GM19023 (cell line): ENCODE measurements around the gene PITRM1.

ENCODE experiments used
- ATAC-seq: cut with Tn5 transposase; IDR thresholded peaks from one replicate; pipeline ENCODE4 v1.9.1; 2021; ENCODE audit warnings: mild to moderate bottlenecking, moderate library complexity; ENCODE audit not compliant: unreplicated experiment

The PITRM1 gene

DNA sequence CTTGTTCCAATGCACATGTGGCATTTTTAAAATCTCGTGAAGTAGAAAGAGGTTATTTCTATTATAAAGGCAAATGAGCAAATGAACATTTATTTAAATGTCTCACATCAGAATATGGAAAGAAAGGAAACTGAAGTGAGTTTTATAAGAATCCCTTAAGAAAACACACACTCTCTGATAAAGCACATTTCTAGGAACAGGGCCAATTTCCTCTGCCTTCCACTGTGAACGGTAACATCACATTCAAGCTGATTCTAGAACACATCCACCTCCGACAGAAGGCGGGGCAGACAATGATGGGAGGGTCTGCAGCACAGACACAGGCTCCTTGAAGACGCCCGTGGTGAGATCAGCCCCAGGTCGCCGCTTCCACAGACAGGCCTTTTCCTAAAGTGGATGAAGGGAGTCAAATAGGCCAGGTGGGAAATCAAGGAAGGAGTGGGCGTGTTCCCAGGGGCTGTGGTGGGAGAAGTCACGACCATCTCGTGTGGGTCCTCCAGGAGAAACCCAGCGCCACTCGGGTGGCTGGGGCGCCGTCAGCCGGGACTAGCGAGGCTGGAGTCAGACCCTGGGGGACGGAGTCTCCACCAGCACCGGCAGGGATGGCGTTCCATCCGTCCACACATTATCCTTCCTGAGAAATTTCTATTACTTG, 31.1 kb downstream of the PITRM1 start:
- ATAC-seq: no peak

DNA sequence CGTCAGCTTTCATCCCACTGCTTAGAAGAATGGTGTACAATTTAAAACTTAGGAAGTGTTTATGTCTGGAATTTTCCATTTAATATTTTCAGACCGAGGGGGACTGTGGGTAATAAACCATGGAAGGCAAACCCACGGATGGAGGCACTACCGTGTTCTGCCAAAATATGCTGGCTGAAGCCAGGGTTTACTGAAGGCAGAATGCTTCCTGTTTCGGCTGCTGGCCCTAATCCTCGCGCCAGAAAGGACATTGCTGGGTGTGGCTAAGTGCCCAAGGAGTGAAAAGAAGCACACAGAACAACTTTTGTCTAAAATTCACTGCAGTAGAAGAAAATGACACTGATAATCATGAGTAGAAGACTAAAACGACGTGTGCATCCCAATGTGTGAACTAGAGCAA, 32.3 kb downstream of the PITRM1 start:
- no peak for ATAC-seq

DNA sequence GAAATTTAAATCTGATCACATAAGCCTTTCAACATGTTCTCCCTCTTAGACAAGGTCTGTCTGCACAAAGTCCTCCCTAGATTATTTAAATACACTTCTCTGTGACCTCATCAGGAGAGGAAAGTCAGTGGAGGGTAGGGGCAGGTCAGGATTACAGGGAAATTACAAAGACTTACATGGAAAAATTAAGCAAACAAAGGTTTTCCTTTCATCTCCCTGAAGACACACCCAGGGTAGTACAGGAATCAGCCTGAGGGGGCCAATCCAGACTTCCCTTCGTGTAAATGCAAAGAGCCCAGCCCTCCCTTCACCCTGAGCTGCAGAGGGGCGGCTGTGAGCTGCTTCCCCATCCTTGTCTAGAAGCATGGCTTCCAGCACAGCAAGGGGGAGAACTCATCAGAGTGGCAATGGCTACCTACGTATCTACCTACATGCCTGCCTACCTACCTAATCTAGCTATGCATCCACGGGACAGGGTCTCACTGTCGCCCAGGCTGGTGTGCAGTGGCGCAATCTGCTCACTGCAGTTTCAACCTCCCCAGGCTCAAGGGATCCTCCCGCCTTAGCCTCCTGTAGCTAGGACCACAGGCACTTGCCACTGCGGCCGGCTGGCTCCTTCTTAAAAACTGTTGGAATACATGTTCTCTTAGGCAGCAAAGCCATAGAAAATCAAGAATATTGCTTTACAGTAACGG, 33.2 kb downstream of the PITRM1 start:
- ATAC-seq: no peak

- ATAC-seq: no peak
These were observed 34.4 kb downstream of the PITRM1 start for GRCh38 chr10:3137958-3138726.

- ATAC-seq: no peak
These were observed 35.6 kb downstream of the PITRM1 start for GRCh38 chr10:3136763-3137611.

- no peak for ATAC-seq
These were observed 36.2 kb downstream of the PITRM1 start for GRCh38 chr10:3136336-3136735.

GRCh38 chr10:3135006-3135405, 37.6 kb downstream of the PITRM1 start:
- no peak for ATAC-seq

DNA sequence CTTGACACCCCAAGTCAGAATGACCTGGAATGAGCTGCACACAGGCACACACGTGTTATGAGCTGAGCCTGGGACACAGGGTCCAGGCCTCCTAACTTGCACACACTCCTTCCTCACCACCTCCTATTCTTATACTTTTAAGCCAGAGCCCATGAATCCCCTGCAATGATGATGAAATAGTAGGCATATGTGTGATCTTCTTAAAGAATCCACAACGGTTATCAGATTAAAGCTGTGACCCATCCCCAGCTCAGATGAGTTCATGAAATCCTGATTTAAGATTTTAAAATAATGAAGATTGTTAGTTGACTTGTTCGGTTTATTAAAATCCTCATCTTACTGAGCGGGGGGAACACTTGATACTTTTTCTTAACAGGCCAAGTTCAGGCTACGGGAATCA, 38.6 kb downstream of the PITRM1 start:
- no peak for ATAC-seq

- no peak for ATAC-seq
These were observed 40.3 kb downstream of the PITRM1 start for GRCh38 chr10:3132036-3133025.

GRCh38 chr10:3131098-3131497, 41.5 kb downstream of the PITRM1 start:
- no peak for ATAC-seq

DNA sequence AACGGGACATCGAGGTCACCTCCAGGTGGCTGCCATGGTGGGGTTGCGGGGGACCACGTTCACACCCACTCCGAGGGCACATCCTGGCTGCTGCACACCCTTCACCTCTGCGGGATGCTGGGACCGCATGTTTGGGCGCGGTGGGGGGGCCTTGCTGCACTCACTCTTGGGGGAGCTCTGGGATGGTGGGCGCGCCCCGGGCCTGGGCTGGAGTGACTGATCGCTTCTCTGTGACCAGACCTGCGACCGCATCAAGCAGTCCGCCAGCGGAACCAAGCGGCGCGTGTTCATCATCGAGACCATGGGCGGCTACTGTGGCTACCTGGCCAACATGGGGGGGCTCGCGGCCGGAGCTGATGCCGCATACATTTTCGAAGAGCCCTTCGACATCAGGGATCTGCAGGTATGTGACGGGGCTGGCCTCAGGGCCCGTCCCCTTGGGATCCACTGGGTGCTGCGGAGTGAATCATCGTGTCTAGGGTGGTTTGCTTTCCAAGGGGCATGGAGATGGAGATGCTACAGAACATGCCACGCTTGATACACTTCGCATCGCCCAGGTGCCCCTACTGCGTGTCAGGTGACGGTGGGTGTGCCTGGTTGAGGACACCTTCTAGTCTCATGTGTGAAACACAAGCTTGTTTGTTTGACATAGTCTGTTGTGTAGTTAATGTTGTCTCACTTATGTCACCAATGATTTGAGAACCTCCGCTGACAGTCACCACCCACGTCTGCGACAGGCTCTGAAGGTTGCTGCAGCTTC, 42.8 kb downstream of the PITRM1 start:
- ATAC-seq: no peak

DNA sequence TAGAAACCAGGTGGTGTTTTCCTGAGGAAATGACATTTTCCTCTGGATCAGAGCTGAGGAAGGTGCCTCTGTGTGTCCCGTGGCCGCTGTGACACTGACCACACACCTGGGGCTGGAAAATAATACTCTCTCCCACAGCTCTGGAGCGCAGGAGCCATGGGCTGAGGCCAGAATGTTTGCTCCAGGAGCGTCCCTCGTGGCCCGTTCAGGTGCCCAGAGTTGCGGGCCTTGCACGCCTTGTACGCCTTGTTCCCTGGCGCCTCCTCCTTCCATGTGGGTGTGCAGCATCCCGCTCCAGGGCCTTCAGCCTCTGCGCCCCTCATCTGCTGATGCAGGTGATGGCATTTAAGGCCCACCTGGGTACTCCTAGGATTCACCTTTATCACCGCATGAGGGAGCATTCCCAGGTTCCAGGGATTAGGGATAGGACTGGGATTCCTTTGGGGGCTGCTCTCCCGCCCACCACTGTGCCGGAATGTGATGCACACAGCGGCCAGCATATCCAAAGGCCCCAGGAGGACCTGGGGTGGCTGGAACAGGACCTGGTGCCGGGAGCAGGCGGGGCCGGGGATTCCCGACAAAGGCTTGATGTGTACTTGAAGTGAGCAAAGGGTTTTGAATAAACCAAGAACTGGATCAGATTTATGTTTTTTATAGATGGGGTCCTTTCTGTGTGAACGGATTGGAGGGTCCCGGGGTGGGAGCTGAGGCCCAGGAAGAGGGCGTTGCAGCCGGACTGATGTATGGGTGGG, 44.0 kb downstream of the PITRM1 start:
- ATAC-seq: no peak

DNA sequence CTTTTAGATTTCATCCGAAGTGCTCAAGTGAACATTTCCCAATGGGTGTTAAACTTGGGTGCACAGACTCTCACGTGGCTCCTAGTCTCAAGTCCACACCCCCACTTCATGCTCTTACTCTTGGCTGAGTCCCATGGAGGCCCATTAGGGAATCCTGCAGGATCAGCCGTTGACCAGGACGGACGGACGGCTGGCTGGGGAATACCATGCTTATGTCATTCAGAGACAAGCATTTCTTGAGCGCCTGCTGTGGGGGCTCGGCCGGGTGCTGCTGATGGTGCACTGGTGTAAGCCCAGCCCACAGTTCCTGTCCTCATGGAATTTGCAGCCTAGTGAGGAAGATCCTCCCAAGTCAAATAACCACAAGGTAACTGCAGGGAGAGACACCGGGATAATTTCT, 44.7 kb downstream of the PITRM1 start:
- ATAC-seq: no peak

DNA sequence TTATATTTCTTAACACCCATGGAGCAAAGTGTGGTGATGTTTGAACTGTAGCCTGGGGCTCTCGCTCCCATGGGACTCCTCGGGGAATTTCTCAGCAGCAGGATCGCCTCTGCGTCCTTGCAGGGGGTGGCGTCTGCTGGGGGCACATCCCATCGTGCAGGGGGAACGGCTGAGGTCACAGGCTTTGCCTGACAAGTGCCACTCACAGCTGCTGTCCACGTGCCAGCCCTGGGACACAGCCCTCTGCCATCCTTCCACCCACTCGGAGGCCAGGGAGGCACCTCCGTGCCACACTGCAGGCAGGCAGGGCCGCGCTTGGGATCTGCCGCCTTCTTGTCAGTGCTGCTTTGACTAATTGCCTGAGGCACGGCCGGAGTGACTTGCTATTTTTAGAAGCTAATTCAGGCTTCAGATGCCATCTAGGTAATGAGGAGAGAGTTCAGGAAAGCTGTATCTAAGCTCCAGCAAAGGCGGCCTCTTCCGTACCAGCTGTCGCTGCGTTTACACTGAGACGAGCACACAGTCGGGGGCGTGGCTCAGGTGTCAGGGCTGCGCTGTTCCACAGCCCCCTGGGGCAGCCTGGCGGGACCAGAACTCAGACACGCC, 45.7 kb downstream of the PITRM1 start:
- no peak for ATAC-seq

GRCh38 chr10:3126249-3126648, 46.3 kb downstream of the PITRM1 start:
- no peak for ATAC-seq

GRCh38 chr10:3125527-3126170, 46.9 kb downstream of the PITRM1 start:
- no peak for ATAC-seq

- no peak for ATAC-seq
These were observed 48.0 kb downstream of the PITRM1 start for GRCh38 chr10:3124412-3125175.
